ENCODE measurements around the gene GNB4. TPM values are rescaled to one million over a fixed set of nuclear protein-coding genes. Genes with fewer than 3 reads are reported as not detected.

The GNB4 gene
- total and polyA plus RNA-seq, 9 of the 15 experiments (the other 6 are each of a cell fraction or from before 2014, with no cell fraction given), result 6.8 to 36.7 (median 21.4) TPM

DNA sequence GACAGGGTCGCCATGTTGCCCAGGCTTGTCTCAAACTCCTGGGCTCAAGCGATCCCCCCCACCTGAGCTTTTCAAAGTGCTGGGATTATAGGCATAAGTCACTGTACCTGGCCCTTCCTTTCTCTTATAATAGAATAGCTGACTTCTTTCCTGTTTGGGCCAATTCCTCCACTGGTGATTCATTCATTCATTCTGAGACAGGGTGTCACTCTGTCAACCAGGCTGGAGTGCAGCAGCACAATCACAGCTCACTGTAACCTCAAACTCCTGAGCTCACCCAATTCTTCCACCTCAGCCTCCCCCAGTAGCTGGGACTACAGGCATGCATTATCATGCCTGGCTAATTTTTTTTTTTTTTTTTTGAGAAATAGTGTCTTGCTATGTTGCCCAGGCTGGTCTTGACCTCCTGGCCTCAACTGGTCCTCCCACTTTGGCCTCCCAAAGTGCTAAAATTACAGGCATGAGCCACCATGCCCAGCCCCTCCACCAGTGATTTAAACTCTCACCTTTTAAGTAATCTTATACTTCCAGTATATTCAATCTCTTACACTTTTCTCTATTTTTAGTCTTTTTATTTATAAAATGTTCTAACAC lies 20.9 kb downstream of the GNB4 start:
- no peak for TF ChIP-seq RBM25 (IDR thresholded peaks at IDR 0.05; ENCODE audit: low read depth, low read length, severe bottlenecking)
- peak; percentile 81 for TF ChIP-seq ZNF121 (CRISPR knock-in tag; conservative IDR thresholded peaks at IDR 0.05)
- intact Hi-C loops (cut with micrococcal nuclease), result no loop called here
- no peak overlapping the region for H3K9ac ChIP-seq (ENCODE audit: insufficient read depth in 1 of 2, low read depth in 2 of 2, low read length in 2 of 2)
- no peaks in the 10 kb centered on the region for H4K20me1 ChIP-seq (replicated peaks; ENCODE audit: control insufficient read depth, insufficient read depth, low read length)
- H3K36me3 ChIP-seq (ENCODE audit: control insufficient read depth, insufficient read depth, low read length), result peaks cover 4% of the 10 kb centered on the region; the same call in 1 of the 3 replicates
- no peaks in the 10 kb centered on the region for H3K9me3 ChIP-seq (replicated peaks; ENCODE audit: control insufficient read depth, insufficient read depth, low read depth, low read length)
- H2AFZ ChIP-seq (ENCODE audit: low read depth, low read length), result no peak overlapping the region
- FAIRE-seq, result no peak
- H3K4me1 ChIP-seq (replicated peaks in 1 of 2; ENCODE audit: control insufficient read depth in 2 of 2, insufficient read depth in 2 of 2, low read length in 2 of 2), result no peaks in the 10 kb centered on the region; a peak in 1 of 5 replicates
- no peak overlapping the region for H3K4me2 ChIP-seq (ENCODE audit: insufficient read depth, low read length)
- no peak for ATAC-seq
- in situ Hi-C loops (cut with MboI), result loop anchor here (25.0 kb wide), 1 partner anchor 1182 kb away; the partner anchor contains the start of gene TTC14
- H3K27me3 ChIP-seq (ENCODE audit: control insufficient read depth in 2 of 2, insufficient read depth in 2 of 2, low read length in 2 of 2), result no peaks in the 10 kb centered on the region
- H3K79me2 ChIP-seq (ENCODE audit: control insufficient read depth, insufficient read depth, low read length), result peaks cover 32% of the 10 kb centered on the region; the same call in 1 of the 3 replicates
- BruUV-seq (replicated peaks), result no TSS peak
- no peak overlapping the region for H3K27ac ChIP-seq (ENCODE audit: extremely low read depth, low read depth, low read length)
- no peaks in the 10 kb centered on the region for H3K9me1 ChIP-seq (ENCODE audit: control insufficient read depth, insufficient read depth, low read length)
- POLR2A ChIA-PET, result interaction anchor here (0.7 to 3.2 kb wide), 2 partner anchors 20 to 104 kb away, joined by 3 to 14 read pairs; partner anchors contain the start of gene GNB4
- CTCF ChIA-PET (ENCODE audit: low intra/inter-chr PET ratio), result no interaction called here
- WGBS (ENCODE audit: insufficient coverage, low coverage, missing lambda C conversion rate), result 75% methylated on average over 2 of the region's 2 CpGs
- H3K4me3 ChIP-seq, result no peak overlapping the region
- no peak for DNase-seq (ENCODE audit: extremely low read depth in 1 of 4, low spot score in 3 of 4)

DNA sequence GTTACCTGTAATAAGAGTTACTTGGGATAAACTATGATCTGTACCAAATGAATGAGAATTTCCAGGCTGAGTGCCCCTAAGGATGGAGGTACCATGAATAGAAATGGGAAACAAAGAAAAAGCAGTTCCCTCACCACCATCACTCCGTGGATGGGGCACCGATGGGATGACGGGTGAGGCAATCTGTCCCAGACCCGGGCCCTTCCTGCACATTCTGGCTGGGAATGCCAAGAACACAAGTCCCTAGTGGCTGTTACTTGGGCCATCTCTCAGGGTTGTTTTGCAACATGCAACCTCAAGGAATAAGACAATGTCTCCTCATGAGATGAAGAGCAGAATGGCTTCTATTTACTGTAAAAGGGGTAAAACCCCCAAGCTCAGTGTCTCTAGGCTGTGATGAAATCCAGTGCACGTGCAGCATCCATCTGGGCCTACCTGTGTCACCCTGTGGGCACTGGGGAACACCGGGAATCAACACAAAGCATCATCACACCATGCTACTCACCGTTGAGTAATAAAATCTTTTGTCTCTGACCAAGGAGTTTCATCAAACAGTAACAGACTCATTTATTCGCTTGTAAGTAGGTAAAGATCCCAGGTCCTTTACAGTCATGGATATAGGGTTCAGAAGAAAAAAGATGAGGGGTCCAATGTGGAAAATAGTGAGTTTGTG lies 22.3 kb downstream of the GNB4 start:
- FAIRE-seq, result no peak

More for the DNA sequence above, 22.3 kb downstream of the GNB4 start:
- no peaks in the 10 kb centered on the region for H3K9me1 ChIP-seq (ENCODE audit: control insufficient read depth, insufficient read depth, low read length)
- H3K9me3 ChIP-seq (replicated peaks; ENCODE audit: control insufficient read depth, insufficient read depth, low read depth, low read length), result no peaks in the 10 kb centered on the region
- CTCF ChIA-PET (ENCODE audit: low intra/inter-chr PET ratio), result no interaction called here
- H3K27ac ChIP-seq (ENCODE audit: extremely low read depth, low read depth, low read length), result no peak overlapping the region
- no peaks in the 10 kb centered on the region for H4K20me1 ChIP-seq (replicated peaks; ENCODE audit: control insufficient read depth, insufficient read depth, low read length)
- ATAC-seq (no peak), DNase-seq (ENCODE audit: extremely low read depth in 1 of 4, low spot score in 3 of 4) (no peak)
- POLR2A ChIA-PET, result no interaction called here
- 57% methylated on average over 8 of the region's 8 CpGs for WGBS (ENCODE audit: insufficient coverage, low coverage, missing lambda C conversion rate)
- no peak overlapping the region for H3K9ac ChIP-seq (ENCODE audit: insufficient read depth in 1 of 2, low read depth in 2 of 2, low read length in 2 of 2)
- H3K4me1 ChIP-seq (replicated peaks in 1 of 2; ENCODE audit: control insufficient read depth in 2 of 2, insufficient read depth in 2 of 2, low read length in 2 of 2), result no peaks in the 10 kb centered on the region; a peak in 1 of 5 replicates
- peaks cover 13% of the 10 kb centered on the region; the same call in 2 of the 3 replicates for H3K36me3 ChIP-seq (ENCODE audit: control insufficient read depth, insufficient read depth, low read length)
- in situ Hi-C loops (cut with MboI) (loop anchor here (25.0 kb wide), 1 partner anchor 1183 kb away; the partner anchor contains the start of gene TTC14), intact Hi-C loops (cut with micrococcal nuclease) (no loop called here)
- H3K27me3 ChIP-seq (ENCODE audit: control insufficient read depth in 2 of 2, insufficient read depth in 2 of 2, low read length in 2 of 2), result no peaks in the 10 kb centered on the region
- TF ChIP-seq NFE2 (IDR thresholded peaks at IDR 0.05; ENCODE audit: low read depth), result no peak
- TF ChIP-seq HDGF (IDR thresholded peaks at IDR 0.05), result no peak
- no peak for TF ChIP-seq POLR2AphosphoS2 (IDR thresholded peaks at IDR 0.05; ENCODE audit: low read length)
- no peak for TF ChIP-seq HIVEP1 (CRISPR knock-in tag; IDR thresholded peaks at IDR 0.05)
- no peak for TF ChIP-seq ID3 (CRISPR knock-in tag; IDR thresholded peaks at IDR 0.05)
- no peak for TF ChIP-seq ID3 (tag; IDR thresholded peaks at IDR 0.05)
- no peak for TF ChIP-seq RBM17 (IDR thresholded peaks at IDR 0.05; ENCODE audit: borderline replicate concordance, low read depth, low read length)
- TF ChIP-seq CEBPG (CRISPR knock-in tag; IDR thresholded peaks at IDR 0.05), result no peak
- TF ChIP-seq CEBPG (tag; conservative IDR thresholded peaks at IDR 0.05 in 1 of 2, IDR thresholded peaks at IDR 0.05 in 1 of 2), result no peak
- BruUV-seq (replicated peaks), result no TSS peak
- H3K4me3 ChIP-seq, result no peak overlapping the region
- H3K79me2 ChIP-seq (ENCODE audit: control insufficient read depth, insufficient read depth, low read length), result peaks cover 31% of the 10 kb centered on the region; the same call in 1 of the 3 replicates
- H2AFZ ChIP-seq (ENCODE audit: low read depth, low read length), result no peak overlapping the region
- no peak overlapping the region for H3K4me2 ChIP-seq (ENCODE audit: insufficient read depth, low read length)

Measured in K562 (cell line).